Measurements from ENCODE around the gene HES5. TPM values are rescaled to one million over a fixed set of nuclear protein-coding genes. Genes with fewer than 3 reads are reported as not detected.

Gene HES5
- total and polyA plus RNA-seq, 10 of the 15 experiments (the other 5 are each of a cell fraction or from before 2014, with no cell fraction given), result 0.12 to 0.15 TPM; not detected in 8

- TF ChIP-seq ATF3 (IDR thresholded peaks at IDR 0.05; ENCODE audit: borderline replicate concordance, extremely low read depth, low read depth, low read length), result no peak
- TF ChIP-seq RAD51 (IDR thresholded peaks at IDR 0.05), result no peak
These were observed 31.4 kb upstream of the HES5 start (continued) for GRCh38 chr1:2561446-2561845.

DNA sequence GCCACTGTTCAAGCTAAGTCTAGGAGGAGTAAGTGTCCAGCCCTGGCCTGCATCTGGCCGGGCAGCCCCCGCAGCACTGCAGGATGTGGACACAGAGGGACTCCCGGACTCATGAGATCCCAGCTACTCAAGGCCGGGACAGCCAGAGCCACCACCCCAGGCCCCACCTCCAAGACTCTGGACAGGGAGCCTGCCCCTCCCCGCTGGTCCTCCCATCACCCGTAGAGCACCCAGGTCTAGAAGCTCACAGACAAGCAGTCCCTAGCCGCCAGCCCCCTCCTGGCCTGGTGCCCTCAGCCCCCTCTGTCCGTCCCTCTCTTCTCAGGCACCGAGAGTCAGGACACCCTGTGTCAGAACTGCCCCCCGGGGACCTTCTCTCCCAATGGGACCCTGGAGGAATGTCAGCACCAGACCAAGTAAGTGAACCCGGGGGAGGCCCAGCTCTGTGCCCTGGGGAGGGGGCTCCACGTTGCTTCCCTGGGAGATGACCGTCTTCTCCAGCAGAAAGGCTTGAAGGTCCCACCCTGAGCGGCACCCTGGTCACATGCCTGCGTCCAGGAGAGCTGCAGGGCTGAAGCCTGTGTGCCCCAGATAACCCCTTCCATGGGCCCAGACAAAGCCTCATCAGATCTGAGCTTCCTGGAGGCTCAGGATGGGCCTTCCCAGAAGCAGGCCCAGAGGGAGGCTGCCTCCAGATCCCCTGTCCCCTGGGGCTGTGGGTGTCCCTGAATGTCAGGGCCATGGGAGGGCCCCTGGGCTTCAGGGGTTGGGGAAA is 30.4 kb upstream of the HES5 start:
- Histone ChIP-seq H3K4me2 (ENCODE audit: control insufficient read depth, insufficient read depth) (no peak overlapping the region; the same call in 1 of the 2 replicates), H3K79me2 (ENCODE audit: control insufficient read depth, insufficient read depth, low read length) (peaks cover 31% of the 10 kb centered on the region), H3K4me3 (no peak overlapping the region), H3K9ac (ENCODE audit: control insufficient read depth, insufficient read depth, low read length) (no peak overlapping the region), H4K20me1 (ENCODE audit: control insufficient read depth, insufficient read depth) (no peaks in the 10 kb centered on the region), H3K27ac (ENCODE audit: control insufficient read depth, insufficient read depth) (no peak overlapping the region), H3K27me3 (replicated peaks in 1 of 2; ENCODE audit: control insufficient read depth in 2 of 2, insufficient read depth in 2 of 2, low read length in 1 of 2) (no peaks in the 10 kb centered on the region), H2AFZ (ENCODE audit: control insufficient read depth, low read depth, low read length) (no peak overlapping the region), H3K4me1 (ENCODE audit: control insufficient read depth, insufficient read depth, low read length) (peaks cover 9% of the 10 kb centered on the region), H3K9me3 (replicated peaks; ENCODE audit: control insufficient read depth, insufficient read depth, low read length) (no peaks in the 10 kb centered on the region), H3K36me3 (ENCODE audit: control insufficient read depth in 2 of 2, insufficient read depth in 2 of 2, low read length in 1 of 2) (peaks cover 0 to 2% of the 10 kb centered on the region in 2 experiments; a peak in 3 of 4 replicates)
- intact Hi-C loops (cut with micrococcal nuclease; ENCODE audit: unreplicated experiment), result no loop called here
- ATAC-seq, result no peak
- BruUV-seq (replicated peaks), result no TSS peak
- SMC1A ChIA-PET (ENCODE audit: uncharacterized antibody, unreplicated experiment), result interaction anchor here (3.4 kb wide), 1 partner anchor 24 kb away, joined by 15 read pairs; no protein-coding TSS in a partner anchor
- FAIRE-seq, result no peak
- RAD21 ChIA-PET (ENCODE audit: unreplicated experiment), result interaction anchor here (1.7 kb wide), 1 partner anchor 17 kb away, joined by 5 read pairs; no protein-coding TSS in a partner anchor
- POLR2A ChIA-PET, result interaction anchor here (0.9 to 1.4 kb wide), 3 partner anchors 15 to 24 kb away, joined by 3 to 5 read pairs (median 4); no protein-coding TSS in a partner anchor
- CTCF ChIA-PET, result interaction anchor here (1.4 to 2.3 kb wide), 3 partner anchors 11 to 24 kb away, joined by 4 to 14 read pairs (median 8); no protein-coding TSS in a partner anchor
- DNase-seq (ENCODE audit: low read depth, low spot score), result no peak
- 86% methylated on average over 13 of the region's 15 CpGs for WGBS (ENCODE audit: insufficient coverage, insufficient replicate concordance, low lambda C conversion rate, missing lambda C conversion rate)
- in situ Hi-C loops (cut with MboI), result no loop called here
- no peak for TF ChIP-seq CBX5 (IDR thresholded peaks at IDR 0.05; ENCODE audit: low read depth)
- no peak for TF ChIP-seq JUND (IDR thresholded peaks at IDR 0.05; ENCODE audit: low read depth, low read length)
- TF ChIP-seq IRF5 (IDR thresholded peaks at IDR 0.05; ENCODE audit: borderline replicate concordance), result no peak
- TF ChIP-seq NR2C2 (IDR thresholded peaks at IDR 0.05; ENCODE audit: borderline replicate concordance, control insufficient read depth, insufficient read length, low read depth), result no peak
- TF ChIP-seq, protein P1, sequence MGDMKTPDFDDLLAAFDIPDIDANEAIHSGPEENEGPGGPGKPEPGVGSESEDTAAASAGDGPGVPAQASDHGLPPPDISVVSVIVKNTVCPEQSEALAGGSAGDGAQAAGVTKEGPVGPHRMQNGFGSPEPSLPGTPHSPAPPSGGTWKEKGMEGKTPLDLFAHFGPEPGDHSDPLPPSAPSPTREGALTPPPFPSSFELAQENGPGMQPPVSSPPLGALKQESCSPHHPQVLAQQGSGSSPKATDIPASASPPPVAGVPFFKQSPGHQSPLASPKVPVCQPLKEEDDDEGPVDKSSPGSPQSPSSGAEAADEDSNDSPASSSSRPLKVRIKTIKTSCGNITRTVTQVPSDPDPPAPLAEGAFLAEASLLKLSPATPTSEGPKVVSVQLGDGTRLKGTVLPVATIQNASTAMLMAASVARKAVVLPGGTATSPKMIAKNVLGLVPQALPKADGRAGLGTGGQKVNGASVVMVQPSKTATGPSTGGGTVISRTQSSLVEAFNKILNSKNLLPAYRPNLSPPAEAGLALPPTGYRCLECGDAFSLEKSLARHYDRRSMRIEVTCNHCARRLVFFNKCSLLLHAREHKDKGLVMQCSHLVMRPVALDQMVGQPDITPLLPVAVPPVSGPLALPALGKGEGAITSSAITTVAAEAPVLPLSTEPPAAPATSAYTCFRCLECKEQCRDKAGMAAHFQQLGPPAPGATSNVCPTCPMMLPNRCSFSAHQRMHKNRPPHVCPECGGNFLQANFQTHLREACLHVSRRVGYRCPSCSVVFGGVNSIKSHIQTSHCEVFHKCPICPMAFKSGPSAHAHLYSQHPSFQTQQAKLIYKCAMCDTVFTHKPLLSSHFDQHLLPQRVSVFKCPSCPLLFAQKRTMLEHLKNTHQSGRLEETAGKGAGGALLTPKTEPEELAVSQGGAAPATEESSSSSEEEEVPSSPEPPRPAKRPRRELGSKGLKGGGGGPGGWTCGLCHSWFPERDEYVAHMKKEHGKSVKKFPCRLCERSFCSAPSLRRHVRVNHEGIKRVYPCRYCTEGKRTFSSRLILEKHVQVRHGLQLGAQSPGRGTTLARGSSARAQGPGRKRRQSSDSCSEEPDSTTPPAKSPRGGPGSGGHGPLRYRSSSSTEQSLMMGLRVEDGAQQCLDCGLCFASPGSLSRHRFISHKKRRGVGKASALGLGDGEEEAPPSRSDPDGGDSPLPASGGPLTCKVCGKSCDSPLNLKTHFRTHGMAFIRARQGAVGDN (IDR thresholded peaks at IDR 0.05), result no peak
- TF ChIP-seq ZNF207 (IDR thresholded peaks at IDR 0.05; ENCODE audit: borderline replicate concordance), result no peak
- TF ChIP-seq RAD51 (IDR thresholded peaks at IDR 0.05), result no peak
- no peak for TF ChIP-seq LARP7 (IDR thresholded peaks at IDR 0.05)
- TF ChIP-seq MYB (IDR thresholded peaks at IDR 0.05; ENCODE audit: borderline replicate concordance, low read depth, low read length), result no peak
- TF ChIP-seq MLLT1 (IDR thresholded peaks at IDR 0.05), result no peak
- TF ChIP-seq RAD21 (IDR thresholded peaks at IDR 0.05; ENCODE audit: insufficient read depth, low read depth, low read length), result no peak
- TF ChIP-seq SP1 (IDR thresholded peaks at IDR 0.05; ENCODE audit: low read depth, low read length), result no peak
